Activated T-helper 1 cell treated with anti-CD3 and anti-CD28 coated beads, Interleukin-2, amount 50 U/mL, for 16 hours (primary cell): ENCODE data around the gene BRINP3.
"Not testable (repeated sequence)": the region's sequence is repeated elsewhere in the genome, so short reads cannot be mapped to it uniquely, and the experiment has no call there.

ENCODE experiments used
- DNase-seq, 2 donors: peaks; one replicate each; pipeline ENCODE4 v3.0.0-alpha.2; 2020; ENCODE audit warnings: low read depth in 1 of 2, low spot score in 1 of 2

Gene BRINP3

GRCh38 chr1:190126728-190127127 is 350.9 kb downstream of the BRINP3 start:
- no peak for DNase-seq

- DNase-seq = no peak
Observed at GRCh38 chr1:190124068-190124467, 353.6 kb downstream of the BRINP3 start.

- DNase-seq = not testable (repeated sequence)
Observed at GRCh38 chr1:190120564-190120963, 357.1 kb downstream of the BRINP3 start.

- DNase-seq = no peak
Observed at GRCh38 chr1:190119683-190120082, 358.0 kb downstream of the BRINP3 start.

GRCh38 chr1:190116921-190117320 is 360.7 kb downstream of the BRINP3 start:
- DNase-seq = no peak

GRCh38 chr1:190104961-190105360 is 372.7 kb downstream of the BRINP3 start:
- no peak for DNase-seq

- no peak for DNase-seq
Observed at GRCh38 chr1:190102757-190103326, 374.8 kb downstream of the BRINP3 start.

GRCh38 chr1:190101756-190102155 is 375.9 kb downstream of the BRINP3 start:
- no peak for DNase-seq

GRCh38 chr1:190098756-190099155 is 378.9 kb downstream of the BRINP3 start:
- no peak for DNase-seq

GRCh38 chr1:190098107-190098506 is 379.6 kb downstream of the BRINP3 start:
- DNase-seq = no peak

GRCh38 chr1:190095596-190095995 is 382.1 kb downstream of the BRINP3 start:
- DNase-seq = no peak

- no peak for DNase-seq
Observed at GRCh38 chr1:190084552-190084951, 393.1 kb downstream of the BRINP3 start.

GRCh38 chr1:190068304-190068703 is 409.4 kb downstream of the BRINP3 start:
- DNase-seq = no peak

- no peak for DNase-seq
Observed at GRCh38 chr1:190067592-190067991, 410.1 kb downstream of the BRINP3 start.

GRCh38 chr1:190066011-190066410 is 411.7 kb downstream of the BRINP3 start:
- no peak for DNase-seq

GRCh38 chr1:190049314-190049713 is 428.4 kb downstream of the BRINP3 start:
- DNase-seq = no peak
